ENCODE measurements around the gene PDE11A.

GRCh38 chr2:177842243-177842642, 230.3 kb downstream of the PDE11A start:
- TF ChIP-seq CTCF (IDR thresholded peaks at IDR 0.05; ENCODE audit: low read depth, low read length) = no peak
- no peak for TF ChIP-seq EZH2phosphoT487 (IDR thresholded peaks at IDR 0.05; ENCODE audit: low read depth)
